H1 (cell line): ENCODE measurements around the gene SGO2. TPM values are rescaled to one million over a fixed set of nuclear protein-coding genes. Genes with fewer than 3 reads are reported as not detected.

Source experiments
- CTCF ChIA-PET: fragments of 300-600 bp; sonication (Branson Sonifier 250); formaldehyde crosslinking; loops from one replicate; lab custom pipeline; 2021; ENCODE audit not compliant: partially characterized antibody; lab: Charles Lee
- POLR2A ChIA-PET: fragments of 300-600 bp; sonication (Branson Sonifier 250); formaldehyde crosslinking; loops from one replicate; lab custom pipeline; 2021; ENCODE audit warnings: inconsistent platforms; ENCODE audit not compliant: partially characterized antibody; lab: Charles Lee
- DNase-seq, 2 experiments: peaks; one replicate each; pipeline versions ENCODE4 v3.0.0 to v3.0.0-alpha.2; 2010 to 2022; ENCODE audit warnings: low spot score in 2 of 2, low read depth in 1 of 2, mixed read lengths in 1 of 2
- FAIRE-seq: peaks from 2 replicates; lab custom pipeline; 2011; peaks lifted over from hg19 to GRCh38; lab: Jason Lieb, UNC
- H2AFZ ChIP-seq: 2 replicates; pipeline ENCODE4 v1.8.1; 2012; ENCODE audit warnings: low read length, inconsistent platforms
- H2AK5ac ChIP-seq: 2 replicates; pipeline ENCODE4 v1.6.1; 2013; ENCODE audit warnings: low read depth, low read length
- H2BK120ac ChIP-seq: replicated peaks from 2 replicates; pipeline ENCODE3; 2013; ENCODE audit warnings: low read depth, low read length, inconsistent platforms
- H2BK12ac ChIP-seq: 2 replicates; pipeline ENCODE4 v1.6.1; 2013; ENCODE audit warnings: low read depth, low read length
- H2BK15ac ChIP-seq: 2 replicates; pipeline ENCODE4 v1.6.1; 2013; ENCODE audit warnings: low read length
- H2BK20ac ChIP-seq: 2 replicates; pipeline ENCODE4 v1.6.1; 2013; ENCODE audit warnings: low read length
- H2BK5ac ChIP-seq: 2 replicates; pipeline ENCODE4 v1.6.1; 2013; ENCODE audit warnings: low read depth, low read length
- H3K14ac ChIP-seq: 2 replicates; pipeline ENCODE4 v1.6.1; 2013; ENCODE audit warnings: inconsistent platforms; ENCODE audit not compliant: insufficient read length
- H3K18ac ChIP-seq: 2 replicates; pipeline ENCODE4 v1.6.1; 2013; ENCODE audit warnings: low read length; ENCODE audit errors: extremely low read depth
- H3K23ac ChIP-seq: 2 replicates; pipeline ENCODE4 v1.6.1; 2013; ENCODE audit warnings: inconsistent platforms; ENCODE audit not compliant: insufficient read length
- H3K23me2 ChIP-seq: 2 replicates; pipeline ENCODE4 v1.6.1; 2013; ENCODE audit warnings: low read depth, low read length
- H3K27ac ChIP-seq: 2 replicates; pipeline ENCODE4 v1.6.1; 2011; ENCODE audit warnings: low read depth, low read length, inconsistent platforms
- H3K27me3 ChIP-seq, 4 experiments: replicated peaks in 1 of 4; 1 replicate in 1 of 4; 2 replicates in 3 of 4; pipeline versions ENCODE4 v1.6.1 to v1.8.1; 2011 to 2013; ENCODE audit warnings: low read length in 3 of 4, mild to moderate bottlenecking in 3 of 4, inconsistent platforms in 2 of 4, mixed read lengths in 2 of 4, moderate library complexity in 1 of 4; ENCODE audit not compliant: control insufficient read depth in 3 of 4, insufficient read depth in 3 of 4; ENCODE audit errors: extremely low read depth in 1 of 4
- H3K36me3 ChIP-seq, 4 experiments: 2 replicates each; pipeline versions ENCODE4 v1.6.1 to v1.8.1; 2011 to 2013; ENCODE audit warnings: mild to moderate bottlenecking in 4 of 4, low read length in 3 of 4, moderate library complexity in 2 of 4, control low read depth in 1 of 4, inconsistent platforms in 1 of 4; ENCODE audit not compliant: insufficient read depth in 4 of 4, control insufficient read depth in 2 of 4
- H3K4ac ChIP-seq: replicated peaks from 2 replicates; pipeline ENCODE3; 2013; ENCODE audit warnings: low read length, low read depth, mixed read lengths, inconsistent platforms; ENCODE audit not compliant: insufficient read length
- H3K4me1 ChIP-seq, 4 experiments: replicated peaks in 1 of 4; 1 replicate in 1 of 4; 2 replicates in 3 of 4; pipeline versions ENCODE4 v1.6.1 to v1.8.1; 2011 to 2013; ENCODE audit warnings: low read length in 3 of 4, inconsistent platforms in 2 of 4, mixed read lengths in 1 of 4; ENCODE audit not compliant: insufficient read depth in 4 of 4, control insufficient read depth in 3 of 4
- H3K4me2 ChIP-seq, 2 experiments: 2 replicates each; pipeline versions ENCODE4 v1.6.1 to v1.8.1; 2011 to 2013; ENCODE audit warnings: low read depth in 2 of 2, low read length in 2 of 2, control low read depth in 1 of 2, inconsistent platforms in 1 of 2, mild to moderate bottlenecking in 1 of 2; ENCODE audit not compliant: insufficient read depth in 1 of 2
- H3K4me3 ChIP-seq, 4 experiments: fragments of 200-600, 300-600 bp in 1 of 4; sonication (generic), shearing (Covaris generic), sonication (Bioruptor Twin) in 1 of 4; 2 replicates each; pipeline versions ENCODE4 v1.5.1 to v1.8.1; 2011 to 2016; ENCODE audit warnings: low read length in 4 of 4, low read depth in 3 of 4, control low read depth in 2 of 4, inconsistent platforms in 2 of 4, mild to moderate bottlenecking in 2 of 4, mixed read lengths in 1 of 4, moderate library complexity in 1 of 4; ENCODE audit not compliant: insufficient read depth in 2 of 4; ENCODE audit errors: extremely low read depth in 1 of 4
- H3K56ac ChIP-seq: replicated peaks from 2 replicates; pipeline ENCODE3; 2013; ENCODE audit warnings: low read depth, mild to moderate bottlenecking, mixed read lengths, low read length, inconsistent platforms; ENCODE audit not compliant: insufficient read length
- H3K79me1 ChIP-seq: 2 replicates; pipeline ENCODE4 v1.6.1; 2013; ENCODE audit warnings: low read depth, low read length, control low read depth
- H3K79me2 ChIP-seq, 2 experiments: 2 replicates each; pipeline versions ENCODE4 v1.6.1 to v1.8.1; 2012 to 2013; ENCODE audit warnings: low read length in 2 of 2, mild to moderate bottlenecking in 2 of 2, inconsistent platforms in 1 of 2; ENCODE audit not compliant: insufficient read depth in 2 of 2, control insufficient read depth in 1 of 2
- H3K9ac ChIP-seq, 4 experiments: replicated peaks in 1 of 4; 1 replicate in 1 of 4; 2 replicates in 3 of 4; pipeline versions ENCODE4 v1.6.1 to v1.8.1; 2011 to 2013; ENCODE audit warnings: low read depth in 3 of 4, low read length in 3 of 4, control low read depth in 2 of 4, mild to moderate bottlenecking in 2 of 4, moderate library complexity in 2 of 4, inconsistent platforms in 1 of 4; ENCODE audit errors: extremely low read depth in 1 of 4
- H3K9me3 ChIP-seq, 2 experiments: 2 replicates each; pipeline versions ENCODE4 v1.6.1 to v1.8.1; 2012 to 2013; ENCODE audit warnings: mild to moderate bottlenecking in 2 of 2, moderate library complexity in 2 of 2, control low read depth in 1 of 2, inconsistent platforms in 1 of 2, low read depth in 1 of 2, low read length in 1 of 2, mixed read lengths in 1 of 2; ENCODE audit not compliant: insufficient read depth in 2 of 2
- H4K20me1 ChIP-seq, 2 experiments: replicated peaks in 1 of 2; 2 replicates each; pipeline versions ENCODE3 to v1.8.1; 2011 to 2013; ENCODE audit warnings: inconsistent platforms in 2 of 2, low read length in 2 of 2, mild to moderate bottlenecking in 1 of 2; ENCODE audit not compliant: insufficient read depth in 2 of 2, control insufficient read depth in 1 of 2
- H4K5ac ChIP-seq: 2 replicates; pipeline ENCODE4 v1.6.1; 2013; ENCODE audit warnings: low read length, low read depth, mixed read lengths, inconsistent platforms; ENCODE audit not compliant: insufficient read length
- H4K8ac ChIP-seq: 2 replicates; pipeline ENCODE4 v1.8.0; 2013; ENCODE audit warnings: mild to moderate bottlenecking, moderate library complexity, low read length, inconsistent platforms; ENCODE audit not compliant: insufficient read depth; ENCODE audit errors: extremely low read depth
- H4K91ac ChIP-seq: replicated peaks from 2 replicates; pipeline ENCODE3; 2013; ENCODE audit warnings: low read length, mixed read lengths, inconsistent platforms; ENCODE audit not compliant: insufficient read length
- BRCA1 ChIP-seq: IDR thresholded peaks from 2 replicates; pipeline ENCODE4 v1.6.1; 2012; ENCODE audit warnings: low read depth, low read length, improper control_type of control experiment
- CHD1 ChIP-seq: IDR thresholded peaks from 2 replicates; pipeline ENCODE4 v1.6.1; 2012; ENCODE audit warnings: low read depth, low read length, improper control_type of control experiment
- GTF2F1 ChIP-seq: IDR thresholded peaks from 2 replicates; pipeline ENCODE4 v1.6.1; 2012; ENCODE audit warnings: low read depth, low read length, improper control_type of control experiment, borderline replicate concordance
- KDM1A ChIP-seq: fragments of 200-600, 300-600 bp; sonication (generic); IDR thresholded peaks from 2 replicates; pipeline ENCODE4 v1.7.1; 2016; ENCODE audit warnings: mild to moderate bottlenecking, low read length, borderline replicate concordance
- KDM5A ChIP-seq: fragments of 200-600 bp; IDR thresholded peaks from 2 replicates; pipeline ENCODE4 v1.7.1; 2012; ENCODE audit warnings: mild to moderate bottlenecking, low read length, inconsistent platforms, mixed read lengths
- POLR2AphosphoS5 ChIP-seq: IDR thresholded peaks from 2 replicates; pipeline ENCODE4 v1.6.1; 2011; ENCODE audit warnings: low read depth, low read length
- RAD21 ChIP-seq, 2 experiments: IDR thresholded peaks in 1 of 2; conservative IDR thresholded peaks in 1 of 2; 2 replicates each; pipeline ENCODE4 v1.6.1; 2011; ENCODE audit warnings: low read depth in 2 of 2, low read length in 2 of 2, improper control_type of control experiment in 1 of 2, inconsistent platforms in 1 of 2, mild to moderate bottlenecking in 1 of 2, moderate library complexity in 1 of 2
- SP4 ChIP-seq: IDR thresholded peaks from 2 replicates; pipeline ENCODE4 v1.6.1; 2012; ENCODE audit warnings: low read length, inconsistent platforms
- TCF12 ChIP-seq: IDR thresholded peaks from 2 replicates; pipeline ENCODE4 v1.6.1; 2011; ENCODE audit warnings: low read depth, mild to moderate bottlenecking, low read length
- WGBS, 2 experiments: shearing (Covaris generic) in 1 of 2; methylation state at CpG; one replicate each; pipeline versions ENCODE4 v1.1.6 to v1.1.7; 2013 to 2015; ENCODE audit warnings: low lambda C conversion rate in 2 of 2, mixed read lengths in 2 of 2, inconsistent platforms in 1 of 2, low coverage in 1 of 2, missing lambda C conversion rate in 1 of 2; ENCODE audit not compliant: insufficient replicate concordance in 2 of 2, insufficient coverage in 1 of 2, insufficient read length in 1 of 2; ENCODE audit errors: extremely low coverage in 1 of 2, missing lambda C conversion rate in 1 of 2; 5-methylcytosine and 5-hydroxymethylcytosine counted together
- polyA plus RNA-seq, 7 experiments: library from polyadenylated mRNA; depleted of rRNA in 3 of 7; stranded (reverse) in 5 of 7; unstranded in 2 of 7; fragments of >200 nt in 5 of 7; fragments of 200-250 nt in 2 of 7; gene quantifications; 1 replicate in 5 of 7; 2 replicates in 1 of 7; 4 replicates in 1 of 7; pipeline versions ENCODE4 v1.2.1 to v1.2.3, GENCODE V29; 2011 to 2013; ENCODE audit warnings: missing spikeins in 2 of 7, mixed read lengths in 2 of 7
- total RNA-seq: library from RNA; stranded (reverse); fragmentation: NEBNext Ultra II Directional; extraction: Animal tissue kit (Norgen Biotek cat#: 25700); gene quantifications from 2 replicates; pipeline ENCODE4 v1.2.1, GENCODE V29; 2021
- TF ChIP-seq, protein P1 (sequence below): IDR thresholded peaks from 2 replicates; pipeline ENCODE4 v1.6.1; 2012; ENCODE audit warnings: inconsistent platforms
- TF ChIP-seq, protein P2 (sequence below): IDR thresholded peaks from 2 replicates; pipeline ENCODE4 v1.6.1; 2011; ENCODE audit warnings: low read length, improper control_type of control experiment

SGO2 gene
- total and polyA plus RNA-seq, 2 of the 8 experiments (the other 6 are each of a cell fraction or from before 2014, with no cell fraction given): 2.4 to 33.2 TPM

DNA sequence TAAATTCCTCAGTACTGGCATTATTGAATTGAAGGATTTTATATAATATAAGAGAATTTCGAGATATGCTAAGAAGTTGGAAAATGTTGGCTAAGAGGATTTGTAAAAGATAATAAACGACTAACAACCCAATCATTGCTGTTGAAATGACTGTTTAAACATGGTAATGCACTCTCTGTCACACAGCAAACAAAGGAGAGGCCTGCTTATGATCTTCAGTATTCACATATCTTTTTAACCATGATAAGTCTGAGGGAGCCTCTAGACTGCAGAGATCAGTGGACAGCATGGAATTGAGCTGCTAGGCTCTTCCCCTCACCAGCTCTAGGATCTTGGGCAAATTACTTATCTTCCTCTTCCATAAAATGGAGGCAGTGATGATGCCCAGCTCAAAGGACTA, 18.8 kb upstream of the SGO2 start:
- H2BK5ac ChIP-seq: no peak overlapping the region

More for the DNA sequence above, 18.8 kb upstream of the SGO2 start:
- Histone ChIP-seq H3K27ac (no peak overlapping the region), H3K9ac (no peak overlapping the region), H3K4me2 (no peak overlapping the region), H3K14ac (no peak overlapping the region), H2BK15ac (no peak overlapping the region), H3K18ac (no peak overlapping the region), H3K23me2 (peaks cover 9% of the 10 kb centered on the region), H4K20me1 (no peaks in the 10 kb centered on the region), H3K4ac (no peak overlapping the region), H3K79me2 (no peaks in the 10 kb centered on the region), H3K56ac (no peak overlapping the region), H3K79me1 (0 out of 2 replicates have a peak, but pooled peaks cover 2% of the 10 kb centered on the region), H2BK120ac (no peak overlapping the region), H3K4me3 (no peak overlapping the region), H3K9me3 (no peaks in the 10 kb centered on the region), H3K27me3 (no peaks in the 10 kb centered on the region), H3K23ac (no peak overlapping the region), H4K91ac (no peak overlapping the region), H4K5ac (no peak overlapping the region), H2BK20ac (no peak overlapping the region), H4K8ac (no peak overlapping the region), H3K4me1 (peaks cover 0 to 3% (median under 1%) of the 10 kb centered on the region in 4 experiments; a peak in 2 of 7 replicates), H3K36me3 (no peaks in the 10 kb centered on the region; a peak in 1 of 8 replicates), H2AK5ac (no peak overlapping the region), H2BK12ac (no peak overlapping the region), H2AFZ (no peak overlapping the region)
- TF ChIP-seq, protein P1, sequence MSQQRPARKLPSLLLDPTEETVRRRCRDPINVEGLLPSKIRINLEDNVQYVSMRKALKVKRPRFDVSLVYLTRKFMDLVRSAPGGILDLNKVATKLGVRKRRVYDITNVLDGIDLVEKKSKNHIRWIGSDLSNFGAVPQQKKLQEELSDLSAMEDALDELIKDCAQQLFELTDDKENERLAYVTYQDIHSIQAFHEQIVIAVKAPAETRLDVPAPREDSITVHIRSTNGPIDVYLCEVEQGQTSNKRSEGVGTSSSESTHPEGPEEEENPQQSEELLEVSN: no peak
- TF ChIP-seq SP4 (no peak), TCF12 (no peak), KDM5A (no peak), CHD1 (no peak), POLR2AphosphoS5 (no peak), RAD21 (IDR thresholded peaks at IDR 0.05 in 1 of 2, conservative IDR thresholded peaks at IDR 0.05 in 1 of 2; ENCODE audit: low read depth in 2 of 2, low read length in 2 of 2) (no peak), BRCA1 (no peak), KDM1A (no peak), GTF2F1 (no peak)
- TF ChIP-seq, protein P2, sequence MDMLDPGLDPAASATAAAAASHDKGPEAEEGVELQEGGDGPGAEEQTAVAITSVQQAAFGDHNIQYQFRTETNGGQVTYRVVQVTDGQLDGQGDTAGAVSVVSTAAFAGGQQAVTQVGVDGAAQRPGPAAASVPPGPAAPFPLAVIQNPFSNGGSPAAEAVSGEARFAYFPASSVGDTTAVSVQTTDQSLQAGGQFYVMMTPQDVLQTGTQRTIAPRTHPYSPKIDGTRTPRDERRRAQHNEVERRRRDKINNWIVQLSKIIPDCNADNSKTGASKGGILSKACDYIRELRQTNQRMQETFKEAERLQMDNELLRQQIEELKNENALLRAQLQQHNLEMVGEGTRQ: no peak
- 91 to 100% methylated on average over 1 to 2 of the region's 2 CpGs for WGBS, 2 experiments
- no peak for DNase-seq
- ChIA-PET CTCF (interaction anchor here (1.0 to 1.5 kb wide), 4 partner anchors 15 to 534 kb away, joined by 3 to 4 read pairs (median 4); no protein-coding TSS in a partner anchor), POLR2A (interaction anchor here (1.2 kb wide), 1 partner anchor 10 kb away, joined by 3 read pairs; no protein-coding TSS in a partner anchor)
- no peak for FAIRE-seq
